Keratinocyte (primary cell): ENCODE measurements around the gene AIRE. TPM values are rescaled to one million over a fixed set of nuclear protein-coding genes. Genes with fewer than 3 reads are reported as not detected.

Experiments used
- DNase-seq: peaks from one replicate; pipeline ENCODE4 v3.0.0-alpha.2; 2011; ENCODE audit warnings: low read depth, missing footprints, low spot score
- FAIRE-seq: peaks from 2 replicates; lab custom pipeline; 2011; peaks lifted over from hg19 to GRCh38; lab: Jason Lieb, UNC
- H2AFZ ChIP-seq: 2 replicates; pipeline ENCODE4 v1.6.0; 2012; ENCODE audit warnings: low read length, control low read depth, inconsistent platforms; ENCODE audit not compliant: control insufficient read depth
- H3K27ac ChIP-seq: 2 replicates; pipeline ENCODE4 v1.5.1; 2011; ENCODE audit warnings: low read length; ENCODE audit not compliant: control insufficient read depth, insufficient read depth
- H3K27me3 ChIP-seq: 3 replicates; pipeline ENCODE4 v1.6.0; 2011; ENCODE audit warnings: low read length; ENCODE audit not compliant: control insufficient read depth, insufficient read depth; ENCODE audit errors: extremely low read depth
- H3K36me3 ChIP-seq, 2 experiments: 2 replicates in 1 of 2; 3 replicates in 1 of 2; pipeline ENCODE4 v1.5.1; 2011; ENCODE audit warnings: low read length in 2 of 2, mild to moderate bottlenecking in 1 of 2; ENCODE audit not compliant: control insufficient read depth in 2 of 2, insufficient read depth in 2 of 2; ENCODE audit errors: extremely low read depth in 1 of 2
- H3K4me1 ChIP-seq: 3 replicates; pipeline ENCODE4 v1.5.1; 2011; ENCODE audit warnings: low read length; ENCODE audit not compliant: control insufficient read depth, insufficient read depth; ENCODE audit errors: extremely low read depth
- H3K4me2 ChIP-seq: 3 replicates; pipeline ENCODE4 v1.6.0; 2011; ENCODE audit warnings: low read depth, low read length; ENCODE audit not compliant: control insufficient read depth, insufficient read depth; ENCODE audit errors: extremely low read depth
- H3K4me3 ChIP-seq, 3 experiments: fragments of 200-600 bp in 1 of 3; sonication (generic) in 1 of 3; 2 replicates in 2 of 3; 3 replicates in 1 of 3; pipeline ENCODE4 v1.5.1; 2011 to 2016; ENCODE audit warnings: low read length in 3 of 3, mild to moderate bottlenecking in 3 of 3, control low read depth in 2 of 3, inconsistent platforms in 1 of 3, low read depth in 1 of 3, mixed read lengths in 1 of 3, mixed run types in 1 of 3, moderate library complexity in 1 of 3; ENCODE audit not compliant: control insufficient read depth in 2 of 3, insufficient read depth in 2 of 3; ENCODE audit errors: extremely low read depth in 1 of 3
- H3K79me2 ChIP-seq: 2 replicates; pipeline ENCODE4 v1.6.0; 2012; ENCODE audit warnings: low read length; ENCODE audit not compliant: control insufficient read depth, insufficient read depth
- H3K9ac ChIP-seq: 3 replicates; pipeline ENCODE4 v1.6.0; 2011; ENCODE audit warnings: low read length; ENCODE audit not compliant: control insufficient read depth, insufficient read depth; ENCODE audit errors: extremely low read depth
- H3K9me1 ChIP-seq: 3 replicates; pipeline ENCODE4 v1.6.0; 2011; ENCODE audit warnings: low read length; ENCODE audit not compliant: control insufficient read depth, insufficient read depth; ENCODE audit errors: extremely low read depth
- H3K9me3 ChIP-seq: 2 replicates; pipeline ENCODE4 v1.5.1; 2012; ENCODE audit warnings: low read depth, low read length; ENCODE audit not compliant: control insufficient read depth
- H4K20me1 ChIP-seq: 3 replicates; pipeline ENCODE4 v1.6.0; 2011; ENCODE audit warnings: low read length; ENCODE audit not compliant: control insufficient read depth, insufficient read depth; ENCODE audit errors: extremely low read depth
- EZH2 ChIP-seq: IDR thresholded peaks from one replicate; pipeline ENCODE4 v1.6.1; 2012; ENCODE audit warnings: inconsistent platforms, mild to moderate bottlenecking, low read length, moderate library complexity
- dilution Hi-C: fragments of 300-500 bp; cut with MboI; formaldehyde crosslinking; loops from one replicate; pipeline ENCODE4 v1.7.0; 2020; ENCODE audit warnings: low sequenced_read_pairs; ENCODE audit not compliant: extremely low pct_ligation_motif_present
- polyA plus RNA-seq, 5 experiments: library from polyadenylated mRNA; depleted of rRNA in 3 of 5; stranded (reverse) in 3 of 5; stranded (forward) in 1 of 5; unstranded in 1 of 5; fragments of >200 nt; gene quantifications; 1 replicate in 1 of 5; 2 replicates in 3 of 5; 3 replicates in 1 of 5; pipeline versions ENCODE4 v1.2.1 to v1.2.3, GENCODE V29; 2011 to 2012; ENCODE audit warnings: missing spikeins in 2 of 5, low read depth in 1 of 5, low replicate concordance in 1 of 5
- TF ChIP-seq, protein P1 (sequence below), 3 experiments: IDR thresholded peaks in 1 of 3; conservative IDR thresholded peaks in 1 of 3; optimal IDR thresholded peaks in 1 of 3; 2 replicates in 2 of 3; 3 replicates in 1 of 3; pipeline versions ENCODE3 to v1.5.1; 2011; ENCODE audit warnings: low read length in 3 of 3, mild to moderate bottlenecking in 3 of 3, moderate library complexity in 2 of 3, control low read depth in 1 of 3, inconsistent platforms in 1 of 3; ENCODE audit not compliant: insufficient read depth in 2 of 3; ENCODE audit errors: extremely low read depth in 1 of 3

The AIRE gene
- polyA plus RNA-seq, 1 donor (not counting 4 experiments of a cell fraction or from before 2014, with no cell fraction given), result not detected

DNA sequence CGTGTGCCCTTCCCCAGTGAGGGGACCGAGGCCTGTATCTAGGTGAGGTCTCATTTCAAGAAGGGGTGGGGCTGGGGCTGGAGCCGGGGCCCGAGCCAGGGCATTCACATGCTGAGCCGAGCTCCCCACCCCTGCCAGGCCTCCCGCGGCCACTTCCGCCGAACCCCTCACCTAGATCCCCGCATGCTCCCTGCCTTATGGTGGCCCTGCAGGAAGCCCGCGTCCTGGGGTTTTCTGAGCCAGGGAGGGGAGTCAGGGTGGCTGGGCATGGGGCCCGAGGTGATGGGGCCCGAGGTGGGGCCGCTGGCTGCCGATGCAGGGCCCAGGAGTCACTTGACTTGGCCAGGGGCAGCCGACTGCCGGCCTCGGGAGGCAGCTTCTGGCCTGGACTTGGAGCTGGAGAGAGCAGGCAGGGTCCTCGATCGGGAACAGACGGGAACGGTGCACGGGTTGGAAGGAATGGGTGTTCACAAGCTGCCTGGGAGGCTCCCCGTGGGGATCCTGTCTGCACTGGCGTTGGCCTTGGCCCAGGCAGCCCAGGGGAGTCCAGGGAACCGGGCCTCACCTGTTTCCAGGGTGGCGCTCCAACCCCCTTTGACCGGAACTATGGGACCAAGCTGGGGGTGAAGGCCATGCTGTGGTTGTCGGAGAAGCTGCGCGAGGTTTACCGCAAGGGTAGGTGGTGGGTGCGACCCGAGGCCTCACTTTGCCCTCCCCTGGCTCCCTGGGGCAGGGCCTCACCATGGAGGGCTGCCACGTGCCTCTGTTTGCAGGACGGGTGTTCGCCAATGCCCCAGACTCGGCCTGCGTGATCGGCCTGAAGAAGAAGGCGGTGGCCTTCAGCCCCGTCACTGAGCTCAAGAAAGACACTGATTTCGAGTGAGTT, 40.0 kb downstream of the AIRE start:
- TF ChIP-seq, protein P1, sequence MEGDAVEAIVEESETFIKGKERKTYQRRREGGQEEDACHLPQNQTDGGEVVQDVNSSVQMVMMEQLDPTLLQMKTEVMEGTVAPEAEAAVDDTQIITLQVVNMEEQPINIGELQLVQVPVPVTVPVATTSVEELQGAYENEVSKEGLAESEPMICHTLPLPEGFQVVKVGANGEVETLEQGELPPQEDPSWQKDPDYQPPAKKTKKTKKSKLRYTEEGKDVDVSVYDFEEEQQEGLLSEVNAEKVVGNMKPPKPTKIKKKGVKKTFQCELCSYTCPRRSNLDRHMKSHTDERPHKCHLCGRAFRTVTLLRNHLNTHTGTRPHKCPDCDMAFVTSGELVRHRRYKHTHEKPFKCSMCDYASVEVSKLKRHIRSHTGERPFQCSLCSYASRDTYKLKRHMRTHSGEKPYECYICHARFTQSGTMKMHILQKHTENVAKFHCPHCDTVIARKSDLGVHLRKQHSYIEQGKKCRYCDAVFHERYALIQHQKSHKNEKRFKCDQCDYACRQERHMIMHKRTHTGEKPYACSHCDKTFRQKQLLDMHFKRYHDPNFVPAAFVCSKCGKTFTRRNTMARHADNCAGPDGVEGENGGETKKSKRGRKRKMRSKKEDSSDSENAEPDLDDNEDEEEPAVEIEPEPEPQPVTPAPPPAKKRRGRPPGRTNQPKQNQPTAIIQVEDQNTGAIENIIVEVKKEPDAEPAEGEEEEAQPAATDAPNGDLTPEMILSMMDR (optimal IDR thresholded peaks at IDR 0.05 in 1 of 3, IDR thresholded peaks at IDR 0.05 in 1 of 3, conservative IDR thresholded peaks at IDR 0.05 in 1 of 3; ENCODE audit: extremely low read depth in 1 of 3, insufficient read depth in 2 of 3, low read length in 3 of 3), result no peak
- no peaks in the 10 kb centered on the region for H3K9me3 ChIP-seq

DNA sequence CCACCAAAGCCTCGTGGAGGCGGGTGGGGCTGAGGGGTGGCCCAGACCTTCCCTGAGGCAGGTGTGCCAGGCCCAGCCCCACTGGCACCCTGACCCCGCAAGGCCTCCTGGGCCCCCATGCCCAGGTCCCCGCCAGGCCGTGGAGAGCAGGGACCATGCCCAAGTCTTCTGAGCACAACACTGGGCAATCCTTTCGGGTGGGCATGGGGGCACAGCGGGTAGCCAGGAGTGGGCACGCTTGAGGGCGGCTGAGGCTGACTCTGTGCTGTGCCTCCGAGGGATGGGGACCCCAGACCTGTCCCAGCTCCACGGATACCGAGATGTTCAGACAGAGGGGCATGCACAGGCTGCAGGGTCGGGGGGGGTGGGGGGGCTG, 40.6 kb downstream of the AIRE start:
- H3K9me3 ChIP-seq, result no peaks in the 10 kb centered on the region
- H3K36me3 ChIP-seq, result peaks cover 8 to 20% of the 10 kb centered on the region in 2 experiments
- no peak overlapping the region for H3K27ac ChIP-seq
- H3K9ac ChIP-seq, result no peak overlapping the region
- no peaks in the 10 kb centered on the region for H4K20me1 ChIP-seq
- no peak for DNase-seq
- H2AFZ ChIP-seq, result no peak overlapping the region
- H3K4me1 ChIP-seq, result no peaks in the 10 kb centered on the region
- no peaks in the 10 kb centered on the region for H3K27me3 ChIP-seq
- no peak overlapping the region for H3K4me2 ChIP-seq
- TF ChIP-seq, protein P1 (optimal IDR thresholded peaks at IDR 0.05 in 1 of 3, IDR thresholded peaks at IDR 0.05 in 1 of 3, conservative IDR thresholded peaks at IDR 0.05 in 1 of 3; ENCODE audit: extremely low read depth in 1 of 3, insufficient read depth in 2 of 3, low read length in 3 of 3), result no peak
- no peak for TF ChIP-seq EZH2
- no peaks in the 10 kb centered on the region for H3K9me1 ChIP-seq
- H3K79me2 ChIP-seq, result no peaks in the 10 kb centered on the region
- no peak for FAIRE-seq
- H3K4me3 ChIP-seq, result no peak overlapping the region
- dilution Hi-C loops, result no loop called here

More for the DNA sequence above, 40.0 kb downstream of the AIRE start:
- dilution Hi-C loops, result no loop called here
- Histone ChIP-seq H3K27ac (no peak overlapping the region), H3K79me2 (no peaks in the 10 kb centered on the region), H3K4me3 (no peak overlapping the region), H4K20me1 (no peaks in the 10 kb centered on the region), H3K9ac (no peak overlapping the region), H3K4me2 (no peak overlapping the region), H3K9me1 (no peaks in the 10 kb centered on the region), H3K27me3 (no peaks in the 10 kb centered on the region), H2AFZ (no peak overlapping the region), H3K36me3 (peaks cover 11 to 23% of the 10 kb centered on the region in 2 experiments), H3K4me1 (no peaks in the 10 kb centered on the region)
- DNase-seq (no peak), FAIRE-seq (no peak)
